GM21723 (cell line): ENCODE data around the gene FBXW2.

Experiments
- ATAC-seq: cut with Tn5 transposase; IDR thresholded peaks from one replicate; pipeline ENCODE4 v1.9.1; 2021; ENCODE audit warnings: mild to moderate bottlenecking, moderate library complexity; ENCODE audit not compliant: unreplicated experiment

Gene FBXW2

DNA sequence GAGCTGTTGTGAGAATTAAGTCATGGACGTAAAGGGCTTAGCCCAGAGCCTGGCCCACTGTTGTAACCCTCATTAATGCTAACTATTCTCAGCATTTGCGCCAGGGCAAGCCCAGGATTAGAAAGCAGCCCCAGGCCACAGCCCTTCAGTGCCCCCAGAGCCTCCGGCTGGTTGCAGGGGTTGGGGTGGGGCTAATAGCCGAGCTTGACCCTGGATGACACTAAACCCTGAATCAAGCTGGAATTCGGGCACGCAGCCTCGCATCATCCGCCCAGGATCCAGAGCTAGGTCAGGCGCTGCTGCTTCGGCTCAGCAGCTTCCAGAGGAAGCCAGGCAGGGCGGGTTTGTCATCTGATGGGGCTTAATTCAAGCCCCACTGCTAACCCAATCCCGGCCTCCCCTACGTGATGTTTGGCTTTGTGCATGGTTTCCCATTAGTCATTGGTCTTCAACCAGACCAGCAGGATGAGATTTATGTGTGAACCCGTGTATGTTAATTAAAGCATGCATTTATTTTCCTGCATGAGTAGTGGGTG is 77.8 kb downstream of the FBXW2 start:
- ATAC-seq: no peak

DNA sequence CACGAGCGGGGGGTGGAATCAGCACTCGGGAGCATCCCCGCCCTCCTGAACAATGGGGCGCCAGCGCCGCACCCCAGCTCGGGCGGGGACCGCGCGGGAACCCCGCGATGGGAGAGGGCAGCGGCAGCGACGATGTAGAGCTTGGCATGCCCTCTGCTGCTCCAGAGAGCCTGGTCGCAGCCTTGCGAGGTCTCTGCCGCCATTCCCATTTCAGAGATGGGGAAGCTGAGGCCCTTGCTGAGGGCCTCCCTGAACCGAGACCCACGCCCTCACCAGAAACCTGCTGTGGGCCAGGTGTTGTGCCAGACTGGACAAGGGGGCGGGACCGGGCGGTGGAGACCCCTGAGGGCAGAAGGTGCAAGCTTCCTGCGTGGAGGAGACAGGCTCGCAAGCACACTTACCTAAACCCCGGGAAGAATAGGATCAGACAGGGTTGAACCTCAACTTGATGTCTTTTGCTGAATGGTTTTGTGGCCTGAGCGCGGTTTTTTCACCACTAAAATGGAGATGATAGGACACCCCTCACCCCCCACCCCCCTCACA is 78.3 kb downstream of the FBXW2 start:
- no peak for ATAC-seq

DNA sequence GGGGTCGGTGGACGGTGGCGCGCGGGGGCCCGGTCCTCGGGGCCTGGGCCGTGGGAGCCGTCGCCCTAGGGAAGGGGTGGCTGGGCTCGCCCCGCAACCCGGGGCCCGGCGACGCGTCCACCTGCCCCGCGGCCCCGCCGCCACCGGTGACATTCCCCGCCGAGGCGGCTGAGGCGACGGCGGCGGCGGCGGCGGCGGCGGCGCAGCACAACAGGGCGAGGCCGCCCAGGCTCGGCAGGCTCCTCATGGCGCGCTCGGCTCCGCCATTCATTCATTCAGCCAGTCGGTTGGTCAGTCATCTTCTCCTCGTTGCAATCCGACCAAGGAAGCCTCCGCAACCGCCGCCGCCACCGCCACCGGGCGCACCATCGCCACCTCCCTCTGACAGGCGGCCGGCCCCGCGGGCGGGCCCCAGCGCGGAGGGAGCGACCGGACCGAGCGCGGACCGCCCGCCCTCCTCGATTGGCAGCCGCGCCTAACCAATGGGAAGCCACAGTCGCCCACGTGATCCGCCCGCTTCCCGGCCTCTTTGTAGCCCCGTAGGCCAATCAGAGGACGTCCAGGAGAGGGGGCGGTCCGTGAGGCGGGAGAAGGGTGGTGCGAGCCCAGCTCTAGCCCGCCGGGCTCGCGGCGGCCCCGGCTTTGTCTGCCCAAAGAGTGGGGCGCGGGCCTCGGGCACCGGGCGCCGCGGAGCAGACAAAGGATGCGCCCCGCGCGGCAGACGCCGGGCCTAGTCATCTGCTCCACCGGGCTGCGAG is 78.9 kb downstream of the FBXW2 start, which contains the start of gene MEGF9:
MEGF9 (minus strand) TSS at position 383 of the 758 bp plus-strand sequence; CDS start at position 271, 112 bp downstream.
- ATAC-seq: peak; percentile 95

DNA sequence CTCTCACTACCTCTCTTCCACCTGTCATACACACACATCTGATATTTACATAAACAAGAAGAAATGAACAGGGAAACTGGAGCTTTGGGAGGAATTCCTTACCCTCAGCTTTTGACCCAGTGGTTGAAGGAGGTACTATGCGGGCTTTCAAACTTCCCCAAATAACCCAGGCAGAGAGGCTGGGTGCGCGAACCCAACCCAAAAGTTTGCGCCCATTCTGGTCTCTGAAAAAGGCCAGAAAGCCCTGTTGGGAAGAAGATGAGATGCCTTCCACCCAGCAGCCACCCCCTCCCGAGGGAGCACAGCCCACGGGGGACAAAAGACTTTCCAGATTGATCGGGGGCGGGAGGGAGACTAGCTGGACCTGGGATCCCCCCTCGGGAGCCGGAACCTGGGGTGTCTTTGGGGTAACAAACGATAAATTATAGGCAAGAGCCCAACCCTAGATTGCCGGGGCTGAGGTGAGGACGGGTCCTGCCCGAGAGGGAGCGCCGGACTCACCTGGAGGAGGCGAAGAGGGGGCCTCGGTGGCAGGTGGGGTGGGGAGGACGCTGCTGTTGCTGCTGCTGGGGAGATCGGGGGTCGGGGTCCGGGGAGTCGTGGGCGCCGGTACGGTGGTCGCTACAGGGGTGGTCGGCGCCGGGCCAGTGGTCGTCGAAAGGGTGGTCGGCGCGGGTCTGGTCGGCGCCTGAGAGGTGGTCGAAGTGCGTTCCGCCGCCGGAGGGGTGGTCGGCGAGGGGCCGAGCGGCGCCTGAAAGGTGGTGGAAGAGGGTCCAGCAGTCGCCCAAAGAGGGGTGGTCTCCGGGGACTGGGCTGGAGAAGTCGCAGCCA is 79.7 kb downstream of the FBXW2 start:
- no peak for ATAC-seq

DNA sequence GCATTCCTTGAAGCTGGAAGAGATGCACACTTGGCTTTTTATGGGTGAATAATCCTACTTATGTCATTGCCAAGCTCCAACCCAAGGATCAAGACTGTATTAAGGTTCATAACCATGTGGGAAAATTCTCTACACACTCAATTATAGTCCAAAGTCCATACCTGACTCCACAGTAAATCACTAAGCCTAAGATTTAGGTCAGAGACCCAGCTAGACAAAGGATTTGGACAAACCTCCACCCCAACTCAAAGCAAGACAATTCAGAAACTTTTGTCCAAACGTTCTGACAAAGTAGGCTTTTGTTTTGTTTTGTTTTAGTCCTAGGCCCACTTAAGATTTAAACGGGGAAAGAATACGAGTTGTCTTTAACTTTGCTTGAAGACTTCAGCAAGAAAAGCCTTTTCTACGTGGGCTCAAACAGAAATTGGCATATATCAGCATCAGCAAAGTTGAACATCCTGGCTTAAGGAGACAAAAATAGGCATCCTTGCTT is 80.6 kb downstream of the FBXW2 start:
- no peak for ATAC-seq

DNA sequence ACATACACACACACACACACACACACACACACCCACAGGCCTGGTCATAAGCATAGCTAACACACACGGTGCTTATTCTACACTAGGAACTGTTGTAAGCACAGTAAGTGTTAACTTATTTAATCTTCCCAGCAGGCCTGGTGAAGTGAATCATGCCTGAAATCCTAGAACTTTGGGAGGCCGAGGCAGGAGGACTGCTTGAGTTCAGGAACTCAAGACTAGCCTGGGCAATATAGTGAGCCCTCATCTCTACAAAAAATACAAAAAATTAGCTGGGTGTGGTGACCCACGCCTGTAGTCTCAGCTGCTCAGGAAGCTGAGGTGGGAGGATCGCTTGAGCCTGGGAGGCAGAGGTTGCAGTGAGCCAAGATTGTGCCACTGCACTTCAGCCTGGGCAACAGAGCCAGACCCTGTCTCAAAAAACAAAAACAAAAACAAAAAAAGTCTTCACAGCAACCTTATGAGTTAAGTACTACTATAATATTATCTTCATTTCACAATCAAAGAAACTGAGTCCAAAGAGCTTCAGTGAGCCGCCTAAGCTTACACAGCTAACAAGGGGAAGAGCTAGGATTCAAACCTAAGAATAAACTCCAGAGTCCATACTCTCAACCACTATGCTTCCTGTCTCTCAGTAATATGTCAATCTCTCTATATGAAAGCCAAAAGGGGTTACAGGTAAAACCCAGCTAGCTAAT is 81.2 kb downstream of the FBXW2 start:
- ATAC-seq: no peak

DNA sequence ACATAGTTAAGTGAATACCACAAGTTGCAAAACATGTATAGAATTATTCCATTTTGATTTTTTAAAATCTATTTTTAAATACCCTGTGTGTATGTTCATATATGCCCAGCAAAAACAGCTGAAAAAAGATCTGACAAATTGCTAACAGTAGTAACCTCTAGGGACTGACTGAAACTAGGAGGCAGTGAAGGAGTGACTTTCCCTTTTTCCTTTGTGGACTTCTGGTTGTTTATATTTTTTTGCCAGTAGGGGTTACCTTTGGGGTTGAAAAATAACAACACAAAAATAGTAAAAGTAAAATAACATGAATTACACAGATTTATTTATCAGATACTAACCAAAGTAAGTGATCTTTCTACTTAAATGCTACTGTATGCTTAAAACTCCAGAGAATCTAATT is 81.9 kb downstream of the FBXW2 start:
- ATAC-seq: no peak

DNA sequence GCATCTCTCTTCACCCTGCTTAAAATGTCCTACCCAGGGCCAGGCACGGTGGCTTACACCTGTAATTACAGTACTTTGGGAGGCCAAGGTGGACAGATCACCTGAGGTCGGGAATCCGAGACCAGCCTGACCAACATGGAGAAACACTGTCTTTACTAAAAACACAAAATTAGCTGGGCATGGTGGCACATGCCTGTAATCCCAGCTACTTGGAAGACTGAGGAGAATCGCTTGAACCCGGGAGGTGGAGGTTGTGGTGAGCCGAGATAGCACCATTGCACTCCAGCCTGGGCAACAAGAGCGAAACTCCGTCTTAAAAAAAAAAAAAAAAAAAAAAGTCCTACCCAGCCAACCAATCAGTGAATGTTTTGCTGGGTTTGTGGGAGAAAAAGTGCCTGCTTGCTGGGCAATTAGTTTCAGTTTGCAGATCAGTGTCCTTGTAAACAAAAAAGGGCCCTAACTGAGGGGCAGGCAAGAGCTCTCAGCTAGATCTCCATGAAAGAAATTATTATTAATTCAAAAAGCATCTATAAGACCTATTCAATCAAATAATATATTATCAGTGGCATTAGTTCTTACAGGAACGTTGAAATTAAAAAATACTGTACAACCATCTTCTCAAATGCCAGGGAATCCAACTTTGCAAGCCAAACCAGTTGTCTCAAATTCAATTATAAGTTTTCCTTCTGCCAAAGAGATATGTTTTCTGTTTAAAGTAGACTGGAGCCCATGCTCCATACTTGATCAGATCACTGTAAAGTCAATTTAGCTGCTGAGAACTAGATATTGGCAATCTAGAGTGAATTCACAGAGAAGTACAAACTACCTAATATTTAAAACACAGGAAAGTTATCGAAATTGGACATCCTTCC is 82.9 kb downstream of the FBXW2 start:
- no peak for ATAC-seq

DNA sequence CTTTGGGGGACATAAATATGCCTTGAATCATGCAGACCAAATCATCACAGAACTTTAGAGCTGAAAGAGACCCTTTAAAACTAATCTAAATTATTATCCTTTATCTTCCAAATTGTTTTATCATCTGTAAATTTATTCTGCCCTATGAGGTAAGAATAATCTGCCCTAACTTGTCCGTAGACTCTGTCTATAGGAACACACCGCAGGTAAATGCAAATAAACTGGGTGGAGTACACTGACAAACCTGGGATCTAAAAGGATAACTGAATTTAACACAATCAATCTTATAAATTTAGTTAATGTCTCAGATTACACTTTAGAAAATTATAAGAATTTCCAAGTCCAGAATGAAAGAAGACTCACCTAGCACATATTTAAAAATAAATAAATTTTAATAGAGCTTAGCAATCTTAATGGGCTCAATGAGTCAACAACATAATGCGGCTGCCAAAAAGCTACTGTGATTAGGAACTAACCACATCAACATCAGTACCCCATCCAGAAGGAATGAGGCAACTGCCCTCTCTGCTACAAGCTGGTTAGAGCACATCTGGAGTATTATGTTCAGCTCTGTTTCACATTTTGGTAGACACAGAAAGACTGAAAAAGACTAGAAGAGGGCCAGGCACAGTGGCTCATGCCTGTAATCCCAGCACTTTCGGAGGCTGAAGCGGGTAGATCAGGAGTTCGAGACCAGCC is 84.5 kb downstream of the FBXW2 start:
- ATAC-seq: no peak

DNA sequence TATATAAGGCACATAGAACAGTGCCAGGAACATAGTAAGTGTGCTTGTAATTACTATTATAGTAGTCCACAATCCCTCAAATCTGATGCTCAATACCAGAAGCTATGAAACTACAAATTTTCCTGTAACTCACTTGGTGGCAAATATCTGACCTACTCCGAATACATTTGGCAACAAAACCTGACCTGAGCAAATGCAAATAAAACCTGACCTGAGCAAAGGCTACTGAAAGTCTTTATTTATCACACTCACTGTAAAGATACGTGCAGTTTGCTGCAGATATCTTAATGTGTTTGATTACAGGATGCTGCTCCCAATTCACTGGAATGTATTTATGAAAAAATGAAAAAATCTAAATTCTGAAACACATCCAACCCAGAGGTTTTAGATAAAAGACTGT is 86.0 kb downstream of the FBXW2 start:
- no peak for ATAC-seq
